Liver (tissue), 2 donors: Measurements from ENCODE around the gene CDC42EP1.

ENCODE experiments used
- TF ChIP-seq, protein P1 (sequence below): IDR thresholded peaks from 2 replicates; pipeline ENCODE4 v1.6.1; 2016; ENCODE audit warnings: antibody characterized with exemption, mild to moderate bottlenecking
- TF ChIP-seq, protein P2 (sequence below): fragments of 150-350 bp; IDR thresholded peaks from 2 replicates; pipeline ENCODE4 v1.5.1; 2017; ENCODE audit warnings: improper control_type of control experiment, low read depth, low read length; ENCODE audit not compliant: missing input control
- donor health status: healthy.

DNA sequence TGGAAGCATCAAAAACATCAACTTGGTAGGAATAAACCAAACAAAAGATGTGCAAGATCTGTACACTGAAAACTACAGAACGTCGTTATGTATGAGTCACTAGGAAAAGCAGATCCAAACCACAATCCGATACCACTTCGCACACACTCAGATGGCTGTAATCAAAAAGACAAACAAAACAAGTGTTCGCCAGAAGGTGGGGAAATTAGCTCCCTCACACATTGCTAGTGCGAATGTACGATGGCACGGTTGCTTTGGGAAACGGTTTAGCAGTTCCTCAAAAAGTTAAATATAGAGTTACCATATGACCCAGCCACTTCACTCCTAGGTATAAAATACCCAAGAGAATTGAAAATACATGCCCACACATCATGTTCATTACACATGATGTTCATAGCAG lies 26.3 kb upstream of the CDC42EP1 start:
- TF ChIP-seq, protein P1, sequence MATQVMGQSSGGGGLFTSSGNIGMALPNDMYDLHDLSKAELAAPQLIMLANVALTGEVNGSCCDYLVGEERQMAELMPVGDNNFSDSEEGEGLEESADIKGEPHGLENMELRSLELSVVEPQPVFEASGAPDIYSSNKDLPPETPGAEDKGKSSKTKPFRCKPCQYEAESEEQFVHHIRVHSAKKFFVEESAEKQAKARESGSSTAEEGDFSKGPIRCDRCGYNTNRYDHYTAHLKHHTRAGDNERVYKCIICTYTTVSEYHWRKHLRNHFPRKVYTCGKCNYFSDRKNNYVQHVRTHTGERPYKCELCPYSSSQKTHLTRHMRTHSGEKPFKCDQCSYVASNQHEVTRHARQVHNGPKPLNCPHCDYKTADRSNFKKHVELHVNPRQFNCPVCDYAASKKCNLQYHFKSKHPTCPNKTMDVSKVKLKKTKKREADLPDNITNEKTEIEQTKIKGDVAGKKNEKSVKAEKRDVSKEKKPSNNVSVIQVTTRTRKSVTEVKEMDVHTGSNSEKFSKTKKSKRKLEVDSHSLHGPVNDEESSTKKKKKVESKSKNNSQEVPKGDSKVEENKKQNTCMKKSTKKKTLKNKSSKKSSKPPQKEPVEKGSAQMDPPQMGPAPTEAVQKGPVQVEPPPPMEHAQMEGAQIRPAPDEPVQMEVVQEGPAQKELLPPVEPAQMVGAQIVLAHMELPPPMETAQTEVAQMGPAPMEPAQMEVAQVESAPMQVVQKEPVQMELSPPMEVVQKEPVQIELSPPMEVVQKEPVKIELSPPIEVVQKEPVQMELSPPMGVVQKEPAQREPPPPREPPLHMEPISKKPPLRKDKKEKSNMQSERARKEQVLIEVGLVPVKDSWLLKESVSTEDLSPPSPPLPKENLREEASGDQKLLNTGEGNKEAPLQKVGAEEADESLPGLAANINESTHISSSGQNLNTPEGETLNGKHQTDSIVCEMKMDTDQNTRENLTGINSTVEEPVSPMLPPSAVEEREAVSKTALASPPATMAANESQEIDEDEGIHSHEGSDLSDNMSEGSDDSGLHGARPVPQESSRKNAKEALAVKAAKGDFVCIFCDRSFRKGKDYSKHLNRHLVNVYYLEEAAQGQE = no peak
- TF ChIP-seq, protein P2, sequence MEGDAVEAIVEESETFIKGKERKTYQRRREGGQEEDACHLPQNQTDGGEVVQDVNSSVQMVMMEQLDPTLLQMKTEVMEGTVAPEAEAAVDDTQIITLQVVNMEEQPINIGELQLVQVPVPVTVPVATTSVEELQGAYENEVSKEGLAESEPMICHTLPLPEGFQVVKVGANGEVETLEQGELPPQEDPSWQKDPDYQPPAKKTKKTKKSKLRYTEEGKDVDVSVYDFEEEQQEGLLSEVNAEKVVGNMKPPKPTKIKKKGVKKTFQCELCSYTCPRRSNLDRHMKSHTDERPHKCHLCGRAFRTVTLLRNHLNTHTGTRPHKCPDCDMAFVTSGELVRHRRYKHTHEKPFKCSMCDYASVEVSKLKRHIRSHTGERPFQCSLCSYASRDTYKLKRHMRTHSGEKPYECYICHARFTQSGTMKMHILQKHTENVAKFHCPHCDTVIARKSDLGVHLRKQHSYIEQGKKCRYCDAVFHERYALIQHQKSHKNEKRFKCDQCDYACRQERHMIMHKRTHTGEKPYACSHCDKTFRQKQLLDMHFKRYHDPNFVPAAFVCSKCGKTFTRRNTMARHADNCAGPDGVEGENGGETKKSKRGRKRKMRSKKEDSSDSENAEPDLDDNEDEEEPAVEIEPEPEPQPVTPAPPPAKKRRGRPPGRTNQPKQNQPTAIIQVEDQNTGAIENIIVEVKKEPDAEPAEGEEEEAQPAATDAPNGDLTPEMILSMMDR = no peak
